Tibial nerve (tissue), 4 donors: ENCODE results near the gene GJB1. TPM values are rescaled to one million over a fixed set of nuclear protein-coding genes. Genes with fewer than 3 reads are reported as not detected.

Experiments
- DNase-seq, 2 donors: peaks; one replicate each; pipeline ENCODE4 v3.0.0-alpha.2; 2019; ENCODE audit warnings: low spot score in 2 of 2
- H3K27ac ChIP-seq, 4 donors: fragments of 200-600 bp; sonication (generic) in 3 of 4; one replicate each; pipeline ENCODE4 v1.5.1; 2017 to 2019; ENCODE audit warnings: mild to moderate bottlenecking in 1 of 4
- H3K27me3 ChIP-seq, 2 donors: fragments of 200-600 bp; sonication (generic) in 1 of 2; one replicate each; pipeline versions ENCODE4 v1.5.1 to v1.6.0; 2017 to 2019
- H3K36me3 ChIP-seq, 3 donors: fragments of 200-600 bp; sonication (generic); one replicate each; pipeline ENCODE4 v1.5.1; 2018 to 2019
- H3K4me1 ChIP-seq, 4 donors: fragments of 200-600 bp; sonication (generic) in 3 of 4; one replicate each; pipeline ENCODE4 v1.5.1; 2017 to 2019
- H3K4me3 ChIP-seq, 4 donors: fragments of 200-600 bp; sonication (generic) in 3 of 4; one replicate each; pipeline ENCODE4 v1.5.1; 2017 to 2019; ENCODE audit warnings: mild to moderate bottlenecking in 1 of 4, moderate library complexity in 1 of 4
- H3K9me3 ChIP-seq, 4 donors: fragments of 200-600 bp; sonication (generic) in 3 of 4; one replicate each; pipeline ENCODE4 v1.5.1; 2017 to 2019
- CTCF ChIP-seq, 5 experiments: fragments of 200-600 bp in 3 of 5; fragments of 450-650 bp in 2 of 5; sonication (generic) in 3 of 5; IDR thresholded peaks; one replicate each; pipeline ENCODE4 v1.5.1; 2016 to 2019; ENCODE audit warnings: antibody characterized with exemption in 5 of 5, mild to moderate bottlenecking in 3 of 5, moderate library complexity in 2 of 5
- EP300 ChIP-seq, 2 donors: sonication (generic); formaldehyde crosslinking; IDR thresholded peaks; one replicate each; pipeline ENCODE4 v1.6.1; 2017; ENCODE audit warnings: antibody characterized with exemption in 2 of 2, mild to moderate bottlenecking in 1 of 2
- POLR2A ChIP-seq, 2 donors: fragments of 450-650 bp; IDR thresholded peaks; one replicate each; pipeline ENCODE4 v1.6.1; 2017; ENCODE audit warnings: antibody characterized with exemption in 2 of 2, mild to moderate bottlenecking in 2 of 2, moderate library complexity in 2 of 2
- WGBS, 2 donors: methylation state at CpG; one replicate each; pipeline ENCODE4 v1.1.5; 2018; 5-methylcytosine and 5-hydroxymethylcytosine counted together
- total RNA-seq, 4 donors: library from RNA; depleted of rRNA; stranded (reverse); fragments of >200 nt; gene quantifications; one replicate each; pipeline ENCODE4 v1.1.0, GENCODE V29; 2016

The GJB1 gene
- total RNA-seq, 4 donors from 2014 or later: 5.1 to 22.5 (median 16.3) TPM

- DNase-seq: no peak
- Histone ChIP-seq H3K9me3 (no peaks in the 10 kb centered on the region), H3K27ac (peak overlapping the region in 1 of 4 donors; percentile 26), H3K36me3 (no peaks in the 10 kb centered on the region), H3K27me3 (no peaks in the 10 kb centered on the region), H3K4me3 (peak overlapping the region in 2 of 4 donors; percentile 24 to 33), H3K4me1 (no peaks in the 10 kb centered on the region)
- 64 to 89% methylated on average over 3 of the region's 3 CpGs for WGBS, 2 donors
- no peak for TF ChIP-seq CTCF (IDR thresholded peaks at IDR 0.05)
- TF ChIP-seq EP300 (IDR thresholded peaks at IDR 0.05): no peak
- TF ChIP-seq POLR2A (IDR thresholded peaks at IDR 0.05): no peak
Measured at GRCh38 chrX:71198066-71198465, 25.0 kb upstream of the GJB1 start.

GRCh38 chrX:71199252-71200008 lies 23.6 kb upstream of the GJB1 start:
- H3K27me3 ChIP-seq: no peaks in the 10 kb centered on the region
- DNase-seq: no peak
- no peaks in the 10 kb centered on the region for H3K9me3 ChIP-seq
- H3K4me3 ChIP-seq: no peak overlapping the region
- H3K4me1 ChIP-seq: no peaks in the 10 kb centered on the region
- TF ChIP-seq CTCF (IDR thresholded peaks at IDR 0.05) (no peak), POLR2A (IDR thresholded peaks at IDR 0.05) (no peak), EP300 (IDR thresholded peaks at IDR 0.05) (no peak)
- H3K36me3 ChIP-seq: no peaks in the 10 kb centered on the region
- 78 to 88% methylated on average over 7 of the region's 7 CpGs for WGBS, 2 donors
- no peak overlapping the region for H3K27ac ChIP-seq

GRCh38 chrX:71210816-71211215 lies 12.2 kb upstream of the GJB1 start:
- H3K9me3 ChIP-seq: no peaks in the 10 kb centered on the region
- no peak for DNase-seq
- no peaks in the 10 kb centered on the region for H3K27me3 ChIP-seq
- H3K4me3 ChIP-seq: no peak overlapping the region
- no peaks in the 10 kb centered on the region for H3K4me1 ChIP-seq
- 46 to 79% methylated on average over 3 of the region's 3 CpGs for WGBS, 2 donors
- TF ChIP-seq EP300 (IDR thresholded peaks at IDR 0.05) (no peak), POLR2A (IDR thresholded peaks at IDR 0.05) (no peak)
- no peak overlapping the region for H3K27ac ChIP-seq
- no peaks in the 10 kb centered on the region for H3K36me3 ChIP-seq

- Histone ChIP-seq H3K27me3 (no peaks in the 10 kb centered on the region), H3K4me3 (no peak overlapping the region), H3K4me1 (no peaks in the 10 kb centered on the region), H3K27ac (no peak overlapping the region), H3K36me3 (no peaks in the 10 kb centered on the region), H3K9me3 (no peaks in the 10 kb centered on the region)
- TF ChIP-seq POLR2A (IDR thresholded peaks at IDR 0.05) (no peak), CTCF (IDR thresholded peaks at IDR 0.05) (no peak), EP300 (IDR thresholded peaks at IDR 0.05) (no peak)
- WGBS, 2 donors: 57% methylated on average over 5 of the region's 5 CpGs
- DNase-seq: no peak
Measured at GRCh38 chrX:71212536-71212935, 10.5 kb upstream of the GJB1 start.

GRCh38 chrX:71214152-71214551 lies 8.9 kb upstream of the GJB1 start:
- no peak for TF ChIP-seq CTCF (IDR thresholded peaks at IDR 0.05)
- no peak for TF ChIP-seq POLR2A (IDR thresholded peaks at IDR 0.05)
- TF ChIP-seq EP300 (IDR thresholded peaks at IDR 0.05): no peak
- Histone ChIP-seq H3K4me3 (no peak overlapping the region), H3K27ac (no peak overlapping the region), H3K27me3 (no peaks in the 10 kb centered on the region), H3K4me1 (no peaks in the 10 kb centered on the region), H3K9me3 (no peaks in the 10 kb centered on the region), H3K36me3 (no peaks in the 10 kb centered on the region)
- no peak for DNase-seq
- WGBS, 2 donors: 91 to 100% methylated on average over 1 of the region's 1 CpG
